Forelimb muscle (tissue), 1 donor: ENCODE results near the gene MYLK. TPM values are rescaled to one million over a fixed set of nuclear protein-coding genes. Genes with fewer than 3 reads are reported as not detected.
"Not testable (repeated sequence)": the region's sequence is repeated elsewhere in the genome, so short reads cannot be mapped to it uniquely, and the experiment has no call there.

Experiments
- DNase-seq: peaks from one replicate; pipeline ENCODE4 v3.0.0-alpha.2; 2013; ENCODE audit warnings: low read depth
- polyA plus RNA-seq: library from polyadenylated mRNA; unstranded; fragments of 120-200 nt; gene quantifications from one replicate; pipeline ENCODE4 v1.2.1, GENCODE V29; 2013; ENCODE audit not compliant: insufficient read length

Gene MYLK
- polyA plus RNA-seq, 1 donor: 22.3 TPM

DNA sequence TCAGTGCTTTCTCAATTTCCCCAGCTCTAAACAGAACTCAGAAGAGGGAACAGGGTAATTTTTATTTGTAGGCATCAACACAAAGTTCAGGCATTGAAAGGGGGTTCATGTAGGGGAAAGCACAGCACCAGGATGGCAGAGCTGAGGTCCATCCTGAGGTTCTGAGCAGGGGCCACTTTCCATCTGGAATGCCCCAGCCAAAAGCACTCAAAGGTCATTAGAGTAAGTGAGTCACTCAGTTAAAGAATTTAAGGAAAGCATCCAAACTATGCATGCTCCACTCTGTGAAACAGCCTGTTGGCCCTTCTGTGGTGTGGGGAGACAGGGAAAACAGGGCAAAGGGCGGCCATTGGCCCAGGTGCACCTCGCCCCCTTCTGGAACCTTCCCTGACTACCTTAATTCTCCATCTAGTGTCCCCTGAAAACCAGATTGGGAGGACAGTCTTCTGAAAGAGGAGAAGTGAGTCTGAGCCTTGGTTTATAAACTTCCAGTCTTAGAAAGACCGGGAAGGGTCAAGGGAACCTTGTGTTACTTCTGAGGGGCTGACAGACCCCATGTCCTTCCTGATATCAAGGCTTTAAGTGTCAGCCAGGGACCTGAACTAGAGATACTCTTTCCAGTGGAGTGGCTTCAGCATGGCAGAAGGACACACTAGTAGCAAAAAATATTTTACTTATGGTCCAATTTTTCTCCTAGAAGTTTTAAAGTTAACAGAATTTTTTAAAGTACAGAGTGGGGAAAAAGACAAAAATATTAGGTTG lies 133.3 kb downstream of the MYLK start:
- DNase-seq: no peak

DNA sequence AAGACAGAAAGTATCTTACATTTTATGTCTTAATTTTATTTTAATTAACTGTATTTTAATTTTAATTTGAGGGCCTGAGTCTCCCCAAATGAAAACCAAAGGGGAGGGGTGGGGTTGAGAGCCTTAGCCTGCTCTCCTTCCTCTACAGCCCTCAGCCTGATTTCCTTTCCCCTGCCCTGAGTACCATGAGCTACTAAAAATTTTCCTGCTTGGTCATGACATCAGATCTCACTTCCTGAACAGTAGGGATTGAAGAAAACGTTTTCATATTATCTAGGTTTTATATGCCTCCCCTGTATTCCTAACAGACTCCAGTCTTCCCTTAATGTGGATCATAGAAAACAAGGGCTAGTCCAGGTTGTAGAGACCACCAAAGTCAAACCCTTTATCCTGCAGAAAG lies 133.9 kb downstream of the MYLK start:
- no peak for DNase-seq

GRCh38 chr3:123749711-123750110 lies 134.4 kb downstream of the MYLK start:
- DNase-seq: no peak

- DNase-seq: no peak
Observed at GRCh38 chr3:123745184-123745855, 138.8 kb downstream of the MYLK start.

DNA sequence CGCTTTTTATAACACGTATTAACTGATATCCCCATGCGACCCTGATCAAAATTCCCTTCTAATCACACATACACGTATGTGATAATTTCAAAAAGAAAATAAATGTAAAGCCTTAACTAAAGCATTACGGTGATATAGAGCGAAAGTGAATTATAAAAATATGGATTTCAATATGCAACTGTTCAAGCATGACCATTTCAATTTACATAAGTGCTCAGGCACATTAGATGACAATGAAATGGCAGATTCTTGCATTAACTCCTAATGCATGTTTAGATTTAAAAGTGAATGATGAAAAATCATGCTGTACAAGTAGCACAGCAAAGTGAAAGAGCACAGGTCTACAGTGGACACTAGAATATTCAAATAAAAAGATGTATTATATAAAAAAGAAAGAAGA lies 140.1 kb downstream of the MYLK start:
- DNase-seq: no peak

- DNase-seq: no peak
Observed at GRCh38 chr3:123743121-123743520, 141.0 kb downstream of the MYLK start.

DNA sequence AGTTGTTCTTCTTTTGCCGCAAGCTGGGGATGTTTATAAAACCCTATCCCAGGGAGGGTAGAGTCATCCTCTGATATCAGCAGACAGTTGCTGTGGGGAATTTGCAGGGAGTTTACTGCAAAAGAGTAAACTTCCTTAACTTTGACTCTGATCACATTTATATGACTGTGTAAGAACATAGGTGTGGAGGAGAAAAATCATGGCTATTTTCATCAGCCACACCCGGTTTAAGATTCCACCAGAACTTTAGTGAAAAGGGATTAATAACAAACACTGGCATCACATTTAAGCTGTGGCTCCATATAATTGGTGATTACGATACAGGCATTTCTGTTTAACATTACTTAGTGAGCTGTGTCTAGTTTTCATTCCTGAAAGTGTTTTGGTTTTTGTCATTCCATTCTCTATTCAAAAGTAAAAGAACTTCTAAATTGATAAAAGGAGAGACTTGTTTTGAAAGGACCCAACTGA lies 143.1 kb downstream of the MYLK start:
- DNase-seq: no peak

DNA sequence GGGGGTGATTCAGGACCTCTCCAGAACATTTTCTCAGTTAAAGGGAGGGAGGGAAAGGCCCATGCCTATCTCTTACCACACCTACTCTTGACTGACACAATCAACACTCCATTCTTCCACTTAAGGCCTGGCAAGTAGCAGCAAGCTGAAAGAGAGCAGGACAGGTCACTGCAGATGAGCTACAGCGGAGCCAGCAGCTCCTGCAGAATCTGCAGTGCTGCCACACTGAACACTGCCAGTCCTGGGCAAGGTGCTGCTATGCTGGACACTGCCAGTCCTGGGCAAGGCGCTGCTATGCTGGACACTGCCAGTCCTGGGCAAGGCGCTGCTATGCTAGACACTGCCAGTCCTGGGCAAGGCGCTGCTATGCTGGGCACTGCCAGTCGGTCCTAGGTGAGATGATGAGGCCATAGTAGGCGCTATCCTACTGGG lies 143.7 kb downstream of the MYLK start:
- DNase-seq: no peak

- DNase-seq: no peak
Observed at GRCh38 chr3:123739754-123740153, 144.4 kb downstream of the MYLK start.

- DNase-seq: no peak
Observed at GRCh38 chr3:123739106-123739505, 145.0 kb downstream of the MYLK start.

DNA sequence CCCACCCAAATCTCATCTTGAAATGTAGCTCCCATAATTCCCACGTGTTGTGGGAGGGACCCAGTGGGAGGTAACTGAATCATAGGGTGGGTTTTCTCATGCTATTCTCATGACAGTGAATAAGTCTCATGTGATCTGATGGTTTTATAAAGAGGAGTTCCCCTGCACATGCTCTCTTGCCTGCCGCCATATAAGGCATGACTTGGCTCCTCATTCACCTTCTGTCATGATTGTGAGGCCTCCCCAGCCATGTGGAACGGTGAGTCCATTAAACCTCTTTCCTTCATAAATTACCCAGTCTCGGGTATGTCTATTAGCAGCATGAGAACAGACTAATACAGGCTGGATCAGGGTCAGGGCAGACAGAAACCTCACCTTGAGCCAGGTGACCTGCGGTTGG lies 145.6 kb downstream of the MYLK start:
- not testable (repeated sequence) for DNase-seq

DNA sequence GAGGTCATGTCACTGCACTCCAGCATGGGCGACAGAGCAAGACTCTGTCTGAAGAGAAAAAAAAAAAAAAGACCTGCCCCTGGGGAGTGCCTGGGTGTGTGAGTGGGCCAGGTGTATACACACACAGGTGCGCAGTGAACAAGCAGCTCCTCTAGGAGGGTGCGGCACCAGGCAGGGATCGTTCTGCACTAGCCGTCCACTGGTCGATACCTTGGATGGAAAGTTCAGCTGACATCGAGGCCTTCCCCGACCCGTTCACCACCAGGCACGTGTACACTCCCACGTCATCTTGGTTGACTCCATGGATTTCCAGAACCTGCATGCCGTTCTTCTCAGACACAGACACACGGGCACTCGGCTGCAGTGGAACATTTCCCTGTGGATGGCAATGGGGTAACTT lies 147.0 kb downstream of the MYLK start:
- no peak for DNase-seq

DNA sequence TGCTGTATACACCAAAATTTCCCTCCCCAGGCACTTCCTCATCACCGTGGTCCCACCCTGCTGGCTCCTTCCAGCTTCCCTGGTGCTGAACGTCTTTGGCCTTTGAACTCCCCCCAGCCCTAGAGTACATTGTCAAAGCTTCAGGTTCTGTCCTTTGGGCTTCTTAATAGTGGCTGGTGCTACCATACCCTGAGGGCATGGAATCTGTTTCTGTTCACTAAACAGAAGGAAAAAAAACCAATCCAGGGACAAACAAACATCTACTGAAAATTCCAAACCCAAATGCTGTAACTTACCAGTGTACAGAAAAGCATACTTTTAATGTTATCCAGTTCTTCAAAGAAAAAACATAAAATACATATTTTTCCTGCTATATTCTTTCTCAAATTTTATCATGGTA lies 148.7 kb downstream of the MYLK start:
- no peak for DNase-seq

DNA sequence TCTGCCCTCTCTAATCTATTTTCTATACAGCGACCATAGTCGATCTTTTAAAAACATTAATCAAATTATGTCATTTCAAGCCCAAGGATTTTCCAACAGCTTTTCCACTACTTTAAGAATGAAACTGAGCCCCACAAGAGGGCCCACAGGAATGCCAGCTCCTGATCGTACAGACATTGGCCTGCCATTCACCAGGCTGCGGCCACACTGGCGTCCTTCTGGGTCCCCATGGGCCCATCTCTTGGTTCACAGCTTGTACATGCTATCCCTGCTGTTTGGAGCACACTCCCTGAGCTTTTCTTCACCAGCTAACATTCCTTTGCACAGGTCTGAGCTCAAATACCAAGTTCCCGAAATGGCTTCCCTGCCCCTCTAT lies 149.6 kb downstream of the MYLK start:
- DNase-seq: no peak

DNA sequence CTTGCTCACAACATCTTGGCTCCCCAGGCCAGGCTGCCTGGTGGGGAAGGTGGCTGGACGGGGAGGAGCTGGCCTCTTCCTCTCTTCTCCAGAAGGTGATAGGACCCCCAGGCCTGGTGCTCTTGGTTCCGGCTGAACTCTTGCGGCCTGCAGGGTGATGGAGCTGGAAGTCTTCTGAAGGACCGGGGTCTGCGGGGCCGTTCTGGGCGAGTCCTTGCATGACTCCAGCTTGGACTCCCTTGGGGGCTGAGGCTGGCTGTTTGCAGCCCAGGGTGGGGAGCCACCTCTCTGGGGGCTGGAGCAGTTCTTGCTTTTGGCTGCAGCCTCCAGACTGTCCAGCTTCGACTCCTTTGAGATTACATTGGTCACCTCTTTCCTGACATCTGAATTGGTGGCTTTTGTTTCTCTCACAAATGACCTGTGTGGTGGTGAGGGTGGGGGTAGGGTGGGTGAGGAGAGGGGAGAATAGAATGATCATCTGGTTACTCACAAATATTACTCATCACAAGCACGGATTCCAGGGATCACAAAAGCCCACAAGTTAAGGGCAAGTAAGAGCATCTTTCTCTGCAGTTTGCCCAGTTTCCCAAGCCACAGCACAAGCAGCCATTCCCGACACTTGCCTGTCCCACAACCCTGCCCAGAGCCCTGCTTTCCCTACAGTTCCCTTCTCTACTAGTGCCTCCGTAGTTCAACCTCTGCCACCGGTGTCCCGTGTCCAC lies 150.2 kb downstream of the MYLK start:
- no peak for DNase-seq

- DNase-seq: no peak
Observed at GRCh38 chr3:123733341-123733740, 150.8 kb downstream of the MYLK start.

DNA sequence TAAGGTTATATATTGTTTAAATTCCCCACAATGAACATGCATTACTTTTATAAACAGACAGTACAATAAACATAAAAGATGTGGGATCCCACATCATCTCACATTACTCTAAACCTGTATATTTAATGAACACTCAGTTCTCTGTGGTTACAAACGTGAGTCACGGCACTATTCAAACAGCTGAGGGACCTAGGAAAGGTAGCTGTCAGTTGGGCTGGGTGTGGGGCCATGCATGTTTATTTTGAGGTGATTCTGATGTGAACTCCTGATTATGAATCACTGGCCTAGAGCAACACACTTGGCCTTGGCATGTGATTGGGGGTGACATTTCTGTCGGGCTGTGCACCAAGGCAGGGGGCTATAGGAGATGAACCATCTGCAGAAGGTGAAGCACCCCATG lies 151.7 kb downstream of the MYLK start:
- DNase-seq: no peak

DNA sequence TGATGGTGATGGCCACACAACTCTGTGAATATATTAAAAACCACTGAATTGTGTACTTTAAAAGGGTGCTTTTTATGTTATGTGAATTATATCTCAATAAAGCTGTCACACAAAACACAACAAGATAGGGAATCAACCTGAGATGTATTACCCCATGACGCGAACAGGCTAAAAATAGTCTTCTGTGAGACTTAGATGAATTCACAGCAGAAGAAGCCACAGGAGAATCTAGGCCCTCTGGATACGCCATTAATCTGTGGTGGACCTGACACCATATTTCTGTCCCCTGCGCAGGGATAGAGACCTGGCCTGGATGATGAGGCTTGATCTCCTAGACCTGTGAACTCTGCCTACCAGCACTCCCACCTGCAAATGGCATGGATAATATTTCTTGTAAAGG lies 153.3 kb downstream of the MYLK start:
- no peak for DNase-seq

GRCh38 chr3:123728991-123729390 lies 155.1 kb downstream of the MYLK start:
- DNase-seq: no peak

GRCh38 chr3:123728014-123728413 lies 156.1 kb downstream of the MYLK start:
- DNase-seq: no peak

- no peak for DNase-seq
Observed at GRCh38 chr3:123725652-123726400, 158.3 kb downstream of the MYLK start.

GRCh38 chr3:123724306-123724705 lies 159.8 kb downstream of the MYLK start:
- no peak for DNase-seq
